ENCODE data around the gene KHDC3L. TPM values are rescaled to one million over a fixed set of nuclear protein-coding genes. Genes with fewer than 3 reads are reported as not detected.

KHDC3L gene
- total RNA-seq, 2 donors from 2014 or later: not detected

DNA sequence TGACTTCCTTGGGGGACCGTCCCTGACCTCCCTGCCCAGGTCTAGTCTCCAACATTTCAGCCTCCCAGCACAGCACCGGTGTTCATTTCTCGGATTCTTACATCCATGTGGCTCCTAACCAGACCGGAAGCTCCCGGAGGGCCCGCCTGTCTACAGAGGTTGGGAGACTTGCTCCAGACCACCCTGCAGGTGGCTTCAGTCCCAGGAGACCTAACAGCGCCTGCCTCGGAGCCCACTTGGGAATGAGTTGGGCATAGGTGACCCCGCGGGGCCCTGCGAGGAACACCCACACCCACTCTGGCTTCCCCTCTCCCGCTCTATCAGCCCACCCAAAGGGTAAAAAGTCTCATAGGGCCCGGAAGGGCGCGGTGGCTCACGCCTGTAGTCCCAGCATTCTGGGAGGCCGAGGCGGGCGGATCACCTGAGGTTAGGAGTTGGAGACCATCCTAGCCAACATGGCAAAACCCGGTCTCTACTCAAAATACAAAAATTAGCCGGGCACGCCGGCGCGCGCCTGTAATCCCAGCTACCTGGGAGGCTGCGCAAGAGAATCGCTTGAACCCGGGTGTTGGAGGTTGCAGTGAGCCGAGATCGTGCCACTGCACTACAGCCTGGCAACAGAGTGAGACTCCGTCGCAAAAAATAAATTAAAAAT lies 13.8 kb upstream of the KHDC3L start:
- peaks cover 0 to 4% of the 10 kb centered on the region in 2 donors for H3K27me3 ChIP-seq
- TF ChIP-seq, protein P1, sequence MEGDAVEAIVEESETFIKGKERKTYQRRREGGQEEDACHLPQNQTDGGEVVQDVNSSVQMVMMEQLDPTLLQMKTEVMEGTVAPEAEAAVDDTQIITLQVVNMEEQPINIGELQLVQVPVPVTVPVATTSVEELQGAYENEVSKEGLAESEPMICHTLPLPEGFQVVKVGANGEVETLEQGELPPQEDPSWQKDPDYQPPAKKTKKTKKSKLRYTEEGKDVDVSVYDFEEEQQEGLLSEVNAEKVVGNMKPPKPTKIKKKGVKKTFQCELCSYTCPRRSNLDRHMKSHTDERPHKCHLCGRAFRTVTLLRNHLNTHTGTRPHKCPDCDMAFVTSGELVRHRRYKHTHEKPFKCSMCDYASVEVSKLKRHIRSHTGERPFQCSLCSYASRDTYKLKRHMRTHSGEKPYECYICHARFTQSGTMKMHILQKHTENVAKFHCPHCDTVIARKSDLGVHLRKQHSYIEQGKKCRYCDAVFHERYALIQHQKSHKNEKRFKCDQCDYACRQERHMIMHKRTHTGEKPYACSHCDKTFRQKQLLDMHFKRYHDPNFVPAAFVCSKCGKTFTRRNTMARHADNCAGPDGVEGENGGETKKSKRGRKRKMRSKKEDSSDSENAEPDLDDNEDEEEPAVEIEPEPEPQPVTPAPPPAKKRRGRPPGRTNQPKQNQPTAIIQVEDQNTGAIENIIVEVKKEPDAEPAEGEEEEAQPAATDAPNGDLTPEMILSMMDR (IDR thresholded peaks at IDR 0.05): no peak

DNA sequence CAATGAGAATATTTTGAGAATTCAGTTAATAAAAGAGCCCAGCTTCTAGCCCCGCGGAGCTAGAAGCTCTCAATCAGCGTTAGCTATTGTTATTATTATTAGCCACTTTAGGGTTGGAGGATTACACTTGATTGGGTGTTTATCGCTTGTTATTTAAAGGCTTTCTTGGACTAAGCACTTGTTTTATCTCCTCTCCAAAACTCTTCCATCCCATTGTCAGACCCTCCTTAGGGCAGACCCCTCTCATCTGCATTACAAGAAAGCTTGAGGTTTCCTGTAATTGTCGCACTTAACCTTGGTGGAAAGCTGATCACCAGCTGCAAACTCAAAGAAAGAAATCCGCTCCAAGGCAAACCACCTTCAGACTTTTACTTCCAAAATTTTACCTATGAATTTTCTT lies 13.1 kb upstream of the KHDC3L start:
- H3K4me3 ChIP-seq: no peak overlapping the region
- H3K27ac ChIP-seq: no peak overlapping the region
- no peak for DNase-seq (ENCODE audit: low spot score)
- TF ChIP-seq, protein P1 (IDR thresholded peaks at IDR 0.05): no peak
- H3K4me1 ChIP-seq: no peaks in the 10 kb centered on the region
- H3K9me3 ChIP-seq: no peaks in the 10 kb centered on the region
- peaks cover 0 to 4% of the 10 kb centered on the region in 2 donors for H3K27me3 ChIP-seq
- no peaks in the 10 kb centered on the region for H3K36me3 ChIP-seq

More for the DNA sequence above, 13.8 kb upstream of the KHDC3L start:
- H3K4me1 ChIP-seq: no peaks in the 10 kb centered on the region
- no peak for DNase-seq (ENCODE audit: low spot score)
- H3K9me3 ChIP-seq: no peaks in the 10 kb centered on the region
- H3K4me3 ChIP-seq: no peak overlapping the region
- H3K27ac ChIP-seq: no peak overlapping the region
- H3K36me3 ChIP-seq: no peaks in the 10 kb centered on the region

DNA sequence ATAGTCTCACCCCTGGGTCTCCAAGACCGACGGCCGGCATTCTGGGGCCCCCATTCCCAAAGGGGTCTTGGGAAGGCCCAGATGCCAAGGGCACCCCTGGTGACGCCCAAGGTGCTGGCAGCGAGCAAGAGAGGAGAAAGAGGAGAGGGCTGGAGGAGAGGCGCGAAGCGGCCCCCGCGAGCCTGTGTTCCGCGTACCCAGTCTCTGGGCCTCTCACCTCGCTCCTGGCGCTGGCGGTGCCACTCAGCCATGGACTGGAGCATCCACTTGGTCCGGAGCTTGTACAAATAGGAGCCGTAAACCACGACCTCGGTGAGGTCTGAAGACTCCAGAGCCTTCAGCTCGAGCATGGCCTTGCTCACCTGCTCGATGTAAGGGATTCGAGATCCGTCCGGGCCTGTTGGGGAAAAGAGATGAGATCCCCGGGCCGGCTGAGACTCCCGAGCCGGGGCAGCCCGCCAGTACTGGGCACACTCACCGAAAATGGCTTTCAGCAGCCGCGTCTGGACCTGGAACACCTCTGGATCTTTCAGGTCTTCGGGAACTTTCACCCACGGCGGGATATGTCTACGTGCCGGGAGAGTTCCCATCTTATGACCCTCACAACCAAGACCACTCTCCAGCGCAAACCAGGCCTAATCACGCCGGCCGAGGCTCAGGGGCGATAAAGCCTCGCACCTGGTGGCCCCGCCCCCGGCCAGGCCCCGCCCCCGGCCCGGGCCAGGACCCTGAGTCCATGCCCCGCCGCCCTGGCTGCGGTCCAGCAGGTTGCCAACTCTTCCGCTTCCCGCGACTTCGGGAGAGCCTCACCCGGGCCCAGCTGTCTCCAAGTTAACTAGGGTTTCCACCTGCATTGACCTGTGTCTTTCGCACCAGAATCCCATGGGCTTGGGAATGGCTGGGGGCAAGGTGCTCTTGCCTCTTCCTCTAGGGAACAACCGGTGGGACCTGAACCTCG lies 8.5 kb upstream of the KHDC3L start, which contains the start of gene DPPA5:
Gene DPPA5, minus strand, starts transcription at position 641 of the 958 bp plus-strand sequence. Its CDS starts 51 bp downstream, at position 590.
- H3K4me1 ChIP-seq: no peaks in the 10 kb centered on the region
- H3K4me3 ChIP-seq: no peak within 1 kb of the TSS
- no peaks in the 10 kb centered on the region for H3K36me3 ChIP-seq
- TF ChIP-seq, protein P1 (IDR thresholded peaks at IDR 0.05): no peak
- peaks cover 0 to under 1% of the 10 kb centered on the region in 2 donors for H3K27me3 ChIP-seq
- H3K27ac ChIP-seq: no peak within 1 kb of the TSS
- H3K9me3 ChIP-seq: no peaks in the 10 kb centered on the region
- no peak for DNase-seq (ENCODE audit: low spot score)

DNA sequence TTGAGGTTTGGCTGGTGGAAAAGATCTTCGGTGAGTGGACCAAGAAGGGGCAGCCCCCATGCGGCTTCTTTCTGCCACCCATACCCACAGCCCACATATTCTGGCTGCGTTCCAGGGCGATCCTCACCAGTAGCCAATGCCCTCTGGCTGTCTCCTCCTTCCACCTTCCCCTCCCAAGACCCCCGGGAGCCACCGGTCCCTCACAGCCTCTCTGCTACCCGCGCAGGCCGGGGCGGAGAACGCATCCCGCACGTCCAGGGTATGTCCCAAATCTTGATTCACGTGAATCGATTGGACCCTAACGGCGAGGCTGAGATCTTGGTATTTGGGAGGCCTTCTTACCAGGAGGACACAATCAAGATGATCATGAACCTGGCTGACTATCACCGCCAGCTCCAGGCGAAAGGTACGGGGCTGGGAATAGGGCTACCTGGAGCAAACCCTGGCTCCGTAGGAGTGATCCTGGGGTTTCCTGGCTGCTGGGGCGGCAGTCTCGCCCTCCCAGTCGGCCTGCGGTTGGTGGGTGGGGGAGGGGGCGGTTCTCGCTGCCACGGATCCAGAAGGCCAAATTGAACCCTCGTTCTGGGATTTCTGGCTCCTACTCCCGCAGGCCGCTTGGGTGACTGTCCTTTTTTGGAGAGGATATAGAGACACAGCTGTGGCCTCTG lies 545 bp downstream of the KHDC3L start:
- H3K9me3 ChIP-seq: no peaks in the 10 kb centered on the region
- no peaks in the 10 kb centered on the region for H3K27me3 ChIP-seq
- no peak for DNase-seq (ENCODE audit: low spot score)
- H3K27ac ChIP-seq: no peak overlapping the region
- H3K4me3 ChIP-seq: no peak overlapping the region
- no peaks in the 10 kb centered on the region for H3K36me3 ChIP-seq
- TF ChIP-seq, protein P1 (IDR thresholded peaks at IDR 0.05): no peak
- H3K4me1 ChIP-seq: no peaks in the 10 kb centered on the region

DNA sequence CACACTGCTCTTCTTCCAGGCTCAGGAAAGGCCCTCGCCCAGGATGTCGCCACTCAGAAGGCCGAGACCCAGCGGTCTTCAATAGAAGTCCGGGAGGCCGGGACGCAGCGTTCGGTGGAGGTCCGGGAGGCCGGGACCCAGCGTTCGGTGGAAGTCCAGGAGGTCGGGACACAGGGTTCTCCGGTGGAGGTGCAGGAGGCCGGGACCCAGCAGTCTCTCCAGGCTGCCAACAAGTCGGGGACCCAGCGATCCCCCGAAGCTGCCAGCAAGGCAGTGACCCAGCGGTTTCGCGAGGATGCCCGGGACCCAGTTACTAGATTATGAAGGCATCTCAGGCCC lies 1.0 kb downstream of the KHDC3L start:
- TF ChIP-seq, protein P1 (IDR thresholded peaks at IDR 0.05): no peak
- Histone ChIP-seq H3K36me3 (no peaks in the 10 kb centered on the region), H3K27ac (no peak overlapping the region), H3K4me1 (no peaks in the 10 kb centered on the region), H3K4me3 (no peak overlapping the region), H3K27me3 (no peaks in the 10 kb centered on the region), H3K9me3 (no peaks in the 10 kb centered on the region)
- no peak for DNase-seq (ENCODE audit: low spot score)

Measured in right atrium auricular region (tissue), 2 donors.